KG1 (cell line): Measurements from ENCODE around the gene MSANTD1.

Experiments
- DNase-seq: peaks from one replicate; lab custom pipeline; 2025; lab: John Stamatoyannopoulos, UW

MSANTD1 gene

DNA sequence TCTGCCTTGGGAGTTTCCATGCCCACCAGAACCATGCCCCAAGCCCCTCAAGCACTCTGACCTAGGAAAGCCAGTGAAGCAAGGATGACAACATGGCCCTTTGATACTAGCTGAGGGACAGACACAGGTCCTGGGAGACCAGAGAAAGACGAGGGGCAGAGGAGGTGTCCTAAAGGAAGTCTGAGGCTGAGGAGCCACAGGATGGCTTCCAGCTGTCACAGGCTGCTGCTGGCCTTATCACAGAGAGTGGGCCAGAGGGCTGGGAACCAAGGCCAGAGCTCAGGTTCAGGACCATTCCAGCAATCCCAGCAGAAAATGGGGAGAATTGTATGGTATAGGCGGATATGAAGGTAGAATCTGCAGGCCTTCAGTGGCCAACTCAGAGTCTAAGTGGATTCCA lies 31.7 kb upstream of the MSANTD1 start:
- DNase-seq: no peak

DNA sequence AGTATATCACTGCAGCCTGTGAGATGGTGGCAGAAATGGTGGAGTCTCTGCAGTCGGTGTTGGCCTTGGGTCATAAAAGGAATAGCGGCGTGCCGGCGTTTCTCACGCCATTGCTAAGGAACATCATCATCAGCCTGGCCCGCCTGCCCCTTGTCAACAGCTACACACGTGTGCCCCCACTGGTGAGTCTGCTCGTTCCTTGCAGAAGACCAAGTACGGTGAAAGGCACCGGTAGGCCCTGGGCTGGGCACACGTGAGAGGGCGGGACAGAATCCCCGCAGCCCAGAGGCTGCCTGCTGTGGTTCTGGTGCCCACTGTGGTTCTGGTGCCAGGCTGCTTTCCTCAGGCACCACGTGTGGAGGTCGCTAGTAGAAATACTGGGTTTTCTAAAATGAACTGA lies 31.2 kb upstream of the MSANTD1 start:
- no peak for DNase-seq

DNA sequence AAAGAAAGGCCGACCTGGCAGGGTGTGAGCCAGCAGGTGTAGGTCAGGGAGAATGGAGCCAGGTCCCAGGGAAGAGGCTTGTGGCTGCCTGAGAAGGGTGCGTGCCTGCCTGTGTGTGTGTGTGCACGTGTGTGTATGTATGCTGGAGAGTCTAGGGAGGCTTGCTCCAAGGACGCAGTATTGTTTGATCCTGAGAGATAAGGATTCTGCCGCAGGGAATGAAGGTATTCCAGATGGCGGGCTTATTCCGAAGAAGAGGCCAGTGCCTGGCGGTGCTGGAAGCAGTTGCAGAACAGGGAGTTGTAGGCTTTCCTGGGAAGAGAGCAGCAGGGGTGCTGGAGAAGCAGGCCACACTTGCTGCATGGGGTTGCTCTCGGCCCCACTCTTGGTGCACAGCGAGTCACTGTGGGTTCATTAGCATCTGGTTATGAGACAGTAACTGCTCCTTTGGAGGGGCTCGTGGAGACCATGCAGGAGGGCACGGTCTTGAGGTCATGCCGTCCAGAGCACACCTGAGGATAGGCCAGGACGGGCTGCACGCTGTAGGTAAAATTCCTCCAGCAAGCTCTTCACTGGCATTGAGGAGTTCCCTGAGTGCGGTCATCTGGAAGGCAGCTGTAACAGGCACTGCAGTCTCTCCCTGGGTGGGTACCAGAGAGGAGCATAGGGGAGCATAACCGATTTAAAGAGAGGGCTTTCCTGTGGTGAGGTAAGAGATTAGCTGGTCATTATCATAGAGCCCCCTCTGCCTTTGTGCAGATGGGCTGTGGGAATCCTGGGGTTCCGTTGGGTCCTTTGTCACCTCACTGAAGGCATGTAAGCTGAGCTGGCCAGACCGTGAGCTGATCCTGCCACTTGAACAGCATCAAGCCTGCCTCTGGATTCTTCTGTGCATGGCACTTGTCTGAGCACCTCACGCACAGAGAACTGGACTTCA lies 29.9 kb upstream of the MSANTD1 start:
- no peak for DNase-seq

DNA sequence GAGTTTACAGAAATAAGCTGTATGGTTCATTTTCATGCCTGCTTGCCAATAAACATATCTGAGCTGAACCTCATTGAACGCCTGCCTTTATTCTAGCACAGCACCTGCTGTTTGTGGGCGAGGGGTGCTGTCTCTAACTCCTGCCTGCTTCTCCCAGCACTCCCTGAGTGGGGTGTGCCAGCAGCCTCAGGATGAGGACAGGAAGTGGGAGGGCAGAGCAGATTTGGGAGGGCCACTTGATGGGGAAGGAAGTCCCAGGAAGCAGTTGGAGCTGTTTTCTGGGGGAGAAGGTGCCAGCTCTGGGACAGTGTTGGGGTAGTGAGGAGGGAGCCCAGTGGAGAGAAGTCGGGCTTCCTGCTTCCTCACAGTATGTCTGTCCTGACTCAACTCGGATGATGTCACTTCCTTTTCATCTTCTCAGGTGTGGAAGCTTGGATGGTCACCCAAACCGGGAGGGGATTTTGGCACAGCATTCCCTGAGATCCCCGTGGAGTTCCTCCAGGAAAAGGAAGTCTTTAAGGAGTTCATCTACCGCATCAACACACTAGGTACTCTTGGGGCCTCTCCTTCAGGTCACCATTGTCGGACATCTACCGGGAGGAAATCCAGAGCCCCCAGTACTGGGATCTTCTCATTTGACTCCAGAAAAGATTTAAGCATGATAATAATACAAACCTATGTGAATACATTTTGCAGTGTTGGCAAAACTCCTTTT lies 29.0 kb upstream of the MSANTD1 start:
- DNase-seq: no peak

DNA sequence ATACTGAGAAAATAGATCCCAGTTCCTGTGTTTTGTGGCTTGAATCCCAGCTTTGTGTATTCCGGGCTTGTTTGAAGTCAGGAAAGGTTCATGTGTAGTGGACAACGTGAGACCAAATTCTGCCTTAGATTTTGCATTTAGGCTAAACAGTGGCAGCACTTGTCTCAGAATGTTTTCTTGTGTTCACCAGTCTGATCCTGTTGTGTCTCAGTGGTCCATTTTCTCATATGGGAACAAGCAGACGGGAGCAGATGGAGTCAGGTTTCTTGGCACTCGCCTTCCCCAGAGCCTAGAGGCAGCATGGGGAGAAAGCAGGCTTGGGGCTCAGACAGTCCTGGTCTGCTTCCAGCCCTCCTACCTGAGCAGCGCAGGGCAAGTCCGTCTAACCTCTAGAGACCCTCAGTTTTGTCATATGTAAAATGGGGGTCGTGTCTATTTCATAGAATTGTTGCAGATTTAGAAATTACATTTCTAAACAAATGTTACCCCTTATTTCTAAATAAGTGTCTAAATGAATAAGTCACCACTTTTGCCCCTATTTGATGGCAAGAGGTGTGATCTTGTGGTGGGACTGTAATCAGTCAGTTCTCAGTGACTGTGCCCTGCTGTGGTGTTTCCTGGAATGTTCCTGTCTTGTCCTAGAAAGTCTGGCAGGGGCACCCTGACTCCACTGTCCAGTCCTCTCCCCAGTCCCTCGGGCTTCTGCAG lies 28.3 kb upstream of the MSANTD1 start:
- no peak for DNase-seq

DNA sequence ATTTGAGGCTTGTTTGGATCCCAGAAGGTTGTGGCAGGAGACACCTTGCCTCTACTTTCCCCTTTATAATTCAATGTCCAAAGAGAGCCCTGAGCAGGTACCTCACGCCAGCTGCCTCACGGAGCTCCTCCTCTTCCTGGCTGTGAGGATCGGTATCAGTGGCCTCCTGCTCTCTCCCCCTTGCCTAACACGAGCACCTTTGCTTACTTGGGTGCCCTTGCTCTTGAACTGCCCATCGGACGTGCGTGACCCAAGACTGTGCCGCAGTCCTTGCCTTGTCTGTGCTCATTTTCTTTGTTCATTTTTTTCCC lies 27.8 kb upstream of the MSANTD1 start:
- no peak for DNase-seq

DNA sequence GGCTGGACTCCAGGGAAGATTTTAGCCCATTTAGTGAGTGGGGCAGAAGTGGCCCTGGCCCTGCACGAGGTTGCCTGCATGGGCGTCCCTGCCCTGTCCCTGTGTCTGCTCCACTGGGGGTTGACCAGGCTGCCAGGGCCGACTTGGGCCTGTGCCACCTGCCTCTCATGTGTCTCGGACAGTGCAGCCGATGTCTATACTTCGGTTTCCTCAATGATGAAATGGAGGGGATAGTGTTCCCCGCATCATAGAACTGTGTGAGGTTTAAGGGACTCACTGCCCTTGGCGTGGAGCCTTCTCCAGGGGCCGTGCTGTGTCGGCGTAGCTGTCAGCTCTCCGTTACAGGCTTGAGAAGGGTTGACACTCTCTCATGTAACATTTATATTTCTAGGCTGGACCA lies 27.0 kb upstream of the MSANTD1 start:
- DNase-seq: no peak

DNA sequence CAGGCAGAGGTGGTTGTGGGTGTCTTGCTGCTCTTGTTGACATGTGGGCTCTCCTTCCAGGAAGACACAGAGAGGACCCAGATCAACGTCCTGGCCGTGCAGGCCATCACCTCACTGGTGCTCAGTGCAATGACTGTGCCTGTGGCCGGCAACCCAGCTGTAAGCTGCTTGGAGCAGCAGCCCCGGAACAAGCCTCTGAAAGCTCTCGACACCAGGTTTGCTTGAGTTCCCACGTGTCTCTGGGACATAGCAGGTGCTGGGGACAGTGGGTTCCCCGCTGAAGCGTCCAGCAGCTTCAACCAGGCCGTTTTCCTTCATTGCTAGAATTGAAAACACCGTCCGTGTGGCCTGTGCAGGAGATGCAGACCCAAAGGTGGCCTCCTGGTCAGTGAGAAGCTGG lies 25.6 kb upstream of the MSANTD1 start:
- DNase-seq: no peak

DNA sequence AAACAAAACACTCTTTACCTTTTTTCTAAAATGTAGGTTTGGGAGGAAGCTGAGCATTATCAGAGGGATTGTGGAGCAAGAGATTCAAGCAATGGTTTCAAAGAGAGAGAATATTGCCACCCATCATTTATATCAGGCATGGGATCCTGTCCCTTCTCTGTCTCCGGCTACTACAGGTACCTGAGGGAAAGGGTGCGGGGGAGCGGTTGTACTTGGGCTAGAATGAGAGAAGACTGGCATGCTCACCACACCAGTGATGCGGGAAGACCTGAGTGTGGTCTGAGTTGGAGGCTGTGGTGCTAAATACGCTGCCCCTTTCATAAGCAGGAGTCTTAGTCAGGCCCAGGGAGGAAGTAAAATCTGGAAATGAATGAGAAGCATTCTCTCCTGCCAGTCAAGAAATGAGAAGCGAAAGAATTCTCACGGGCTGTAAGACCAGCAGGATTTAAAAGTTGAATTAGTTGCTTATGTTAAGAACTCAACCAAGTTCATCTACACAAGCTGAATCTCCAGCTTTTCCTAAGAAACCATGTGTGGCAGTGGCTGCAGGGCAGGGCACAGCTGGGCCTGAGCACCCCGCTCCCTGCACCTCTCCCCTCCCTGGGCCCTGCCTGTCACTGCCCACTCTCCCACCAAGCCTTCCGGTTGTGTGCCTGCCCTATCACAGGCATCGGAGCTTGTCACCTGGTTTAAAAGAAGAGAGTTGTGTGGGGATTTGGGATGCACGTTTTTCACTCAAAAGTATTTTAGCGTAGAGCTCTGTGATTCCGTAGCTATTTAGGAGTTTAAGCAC lies 24.8 kb upstream of the MSANTD1 start:
- DNase-seq: no peak

DNA sequence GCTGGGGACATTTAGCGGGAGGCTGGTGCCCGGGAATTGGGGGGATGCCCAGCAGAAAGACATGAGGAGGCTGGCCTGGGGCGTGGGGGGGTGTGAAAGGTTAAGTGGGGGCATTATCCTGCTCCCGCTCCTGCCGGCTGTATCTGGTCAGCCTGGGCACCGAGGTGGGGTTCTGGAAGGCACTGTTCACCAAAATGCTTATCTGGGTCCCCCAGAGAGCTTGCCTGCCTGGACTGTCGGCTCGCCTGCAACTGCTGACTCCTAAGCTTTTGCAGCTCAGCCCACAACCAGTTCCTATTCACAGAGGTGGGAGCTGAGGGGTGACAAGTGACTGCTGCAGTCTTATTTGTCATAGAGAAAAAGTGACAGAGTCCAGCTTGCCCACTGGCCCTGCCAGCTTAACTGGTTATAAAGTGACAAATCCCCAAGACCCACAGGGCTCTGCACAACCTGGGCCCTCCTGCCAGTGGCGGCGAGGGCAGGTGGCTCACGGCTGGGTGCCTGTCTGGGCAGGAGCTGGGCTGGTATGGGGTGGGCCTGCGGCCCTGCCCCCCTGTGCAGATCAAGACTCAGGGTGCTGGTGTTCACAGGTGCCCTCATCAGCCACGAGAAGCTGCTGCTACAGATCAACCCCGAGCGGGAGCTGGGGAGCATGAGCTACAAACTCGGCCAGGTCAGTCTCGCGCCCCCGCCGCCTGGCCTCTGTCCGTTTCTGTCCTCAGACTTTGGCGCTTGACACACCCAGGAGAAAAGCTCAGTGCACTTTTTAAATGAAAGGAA lies 23.7 kb upstream of the MSANTD1 start:
- DNase-seq: no peak

DNA sequence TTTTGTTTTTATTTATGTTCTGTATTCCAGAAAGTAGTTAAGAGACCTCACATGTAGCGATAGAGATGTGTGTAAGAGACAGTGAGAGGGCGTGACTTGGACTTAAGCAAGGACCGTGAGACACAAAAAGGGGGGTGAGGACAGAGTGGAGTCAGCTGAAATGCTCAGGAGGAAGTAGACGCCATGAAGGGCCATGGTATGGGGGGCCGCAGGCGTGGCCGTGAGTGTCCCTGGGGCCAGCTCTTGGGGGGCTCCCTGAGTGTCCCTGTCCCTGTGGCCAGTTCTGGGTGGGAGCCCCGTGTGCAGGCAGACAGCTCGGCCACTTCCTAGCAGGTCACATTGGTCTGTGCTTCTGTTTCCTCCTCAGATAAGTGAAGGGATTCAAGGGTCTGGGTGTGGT lies 23.0 kb upstream of the MSANTD1 start:
- no peak for DNase-seq

DNA sequence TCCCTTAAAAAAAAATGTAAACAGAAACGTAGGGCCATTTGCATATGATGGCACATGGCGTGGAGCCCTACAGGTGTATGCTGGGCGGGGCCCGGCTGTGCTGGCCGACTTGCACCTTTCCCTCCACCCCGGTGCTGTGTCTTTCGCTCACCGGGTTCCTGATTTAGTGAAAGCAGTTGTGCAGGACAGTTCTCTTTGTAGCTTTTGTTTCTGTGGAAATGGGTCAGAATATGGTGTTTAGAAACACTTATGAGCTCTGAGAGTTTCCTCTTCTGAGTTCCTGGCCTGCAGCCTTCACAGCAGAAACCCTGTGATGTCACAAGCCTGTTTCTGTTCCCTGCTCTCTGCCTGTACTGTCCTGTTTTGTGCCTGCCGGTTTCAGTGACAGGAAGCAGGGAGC lies 22.5 kb upstream of the MSANTD1 start:
- DNase-seq: no peak

DNA sequence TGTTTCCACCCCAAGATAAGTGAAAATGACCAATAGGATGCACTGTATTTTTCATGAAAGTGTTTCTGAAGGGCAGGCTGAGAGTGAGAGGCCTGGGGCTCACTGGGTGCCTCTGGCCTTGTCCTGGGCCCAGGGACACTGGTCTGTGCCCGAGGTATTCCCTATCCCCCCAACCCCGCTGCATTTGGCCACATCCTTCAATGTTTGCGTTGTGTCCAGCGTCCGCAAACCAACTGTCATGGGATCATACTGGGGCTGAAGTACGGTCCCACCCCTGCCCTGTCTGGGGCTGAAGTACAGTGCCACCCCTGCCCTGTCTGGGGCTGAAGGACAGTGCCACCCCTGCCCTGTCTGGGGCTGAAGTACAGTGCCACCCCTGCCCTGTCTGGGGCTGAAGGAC lies 22.0 kb upstream of the MSANTD1 start:
- no peak for DNase-seq

DNA sequence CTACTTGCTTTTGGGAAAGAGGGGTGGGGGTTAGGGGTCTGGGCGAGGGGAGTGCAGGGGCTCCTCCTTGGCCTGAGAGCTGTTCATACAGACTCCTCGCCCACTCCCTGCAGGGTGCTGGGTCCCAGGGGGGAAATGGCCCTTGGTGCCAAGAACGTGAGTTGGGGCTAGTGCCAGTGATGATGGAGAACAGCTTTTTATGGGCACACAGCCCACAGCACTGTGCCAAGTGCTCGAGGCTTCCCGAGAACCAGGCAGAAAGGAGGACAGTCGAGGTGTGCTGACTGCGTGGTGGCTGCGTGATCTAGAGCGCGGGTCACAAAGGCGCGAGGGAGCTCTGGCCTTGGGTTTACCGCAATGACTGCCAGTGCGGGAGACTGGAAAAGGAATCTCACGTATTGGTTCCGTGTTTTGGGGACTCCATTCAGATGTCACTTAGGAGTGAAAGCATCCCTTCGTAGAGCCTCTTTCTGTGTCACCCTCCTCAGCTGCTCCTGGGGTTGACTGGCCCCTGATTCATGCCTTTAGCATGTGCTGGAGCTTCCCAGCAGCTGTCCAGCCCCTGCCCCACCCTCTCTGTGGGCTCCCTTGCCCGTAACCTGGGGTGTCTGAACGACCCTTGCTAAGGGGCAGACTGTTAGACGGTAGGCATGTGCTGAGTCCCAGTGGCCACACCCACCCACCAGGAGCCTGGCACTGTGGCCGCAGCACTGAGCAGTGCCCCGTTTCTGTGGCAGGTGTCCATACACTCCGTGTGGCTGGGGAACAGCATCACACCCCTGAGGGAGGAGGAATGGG lies 20.9 kb upstream of the MSANTD1 start:
- DNase-seq: no peak

DNA sequence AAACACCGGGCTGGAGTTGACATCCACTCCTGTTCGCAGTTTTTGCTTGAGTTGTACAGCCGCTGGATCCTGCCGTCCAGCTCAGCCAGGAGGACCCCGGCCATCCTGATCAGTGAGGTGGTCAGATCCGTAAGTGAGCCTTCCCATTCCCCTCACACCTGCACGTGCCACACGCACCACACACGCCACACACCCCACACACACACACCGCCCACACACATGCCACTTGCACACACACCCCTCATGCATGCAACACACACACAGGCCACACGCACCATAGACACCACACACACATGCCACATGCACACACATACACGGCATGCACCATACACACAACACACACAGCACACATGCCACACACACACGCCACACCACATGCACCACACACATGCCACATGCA lies 20.1 kb upstream of the MSANTD1 start:
- DNase-seq: no peak

DNA sequence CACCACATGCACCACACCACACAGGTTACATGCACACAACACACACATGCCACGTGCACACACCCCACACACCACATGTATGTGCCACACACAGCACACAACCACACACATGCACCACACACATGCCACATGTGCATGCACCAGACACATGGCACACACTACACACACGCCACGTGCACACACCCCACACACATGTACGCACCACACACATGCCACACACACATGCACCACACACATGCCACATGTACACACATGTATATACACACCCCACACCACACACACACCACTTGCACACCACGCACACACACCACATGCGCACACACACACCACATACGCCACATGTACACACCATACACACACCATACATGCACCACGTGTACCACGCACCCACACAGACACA lies 19.6 kb upstream of the MSANTD1 start:
- no peak for DNase-seq

DNA sequence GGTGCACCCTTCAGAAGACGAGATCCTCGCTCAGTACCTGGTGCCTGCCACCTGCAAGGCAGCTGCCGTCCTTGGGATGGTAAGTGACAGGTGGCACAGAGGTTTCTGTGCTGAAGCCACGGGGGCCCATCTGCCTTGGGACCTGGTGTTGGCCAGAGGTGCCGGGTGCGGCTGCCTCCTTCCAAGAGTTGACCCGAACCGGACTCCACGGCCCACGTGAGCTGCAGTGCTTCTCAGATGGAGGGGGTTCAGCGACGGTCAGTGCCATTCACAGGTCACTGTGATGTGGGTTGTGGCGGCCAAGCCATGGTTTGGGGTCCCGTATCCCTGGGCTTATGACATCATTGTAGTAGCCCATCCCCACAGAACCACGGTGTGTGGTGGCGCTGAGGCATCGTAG lies 19.0 kb upstream of the MSANTD1 start:
- DNase-seq: no peak

DNA sequence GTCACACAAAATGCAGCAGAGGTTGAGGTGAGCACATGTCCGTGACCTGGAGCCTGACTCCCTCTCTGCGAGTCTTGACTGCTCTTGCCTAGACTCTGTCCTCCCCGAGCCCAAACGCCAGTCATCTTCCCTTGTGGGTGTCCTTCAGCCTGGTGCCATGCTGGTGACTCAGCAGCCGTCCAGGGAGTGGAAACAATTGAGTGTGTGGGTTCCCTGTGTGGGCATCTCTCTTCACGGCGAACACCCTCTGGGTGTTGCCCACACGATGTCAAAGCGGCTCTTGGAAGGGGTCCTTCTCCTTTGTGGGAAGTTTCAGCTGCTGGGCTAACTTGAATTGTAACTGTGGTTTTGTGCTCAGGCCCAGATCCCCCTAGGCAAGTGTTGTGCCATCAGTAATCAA lies 17.5 kb upstream of the MSANTD1 start:
- no peak for DNase-seq

DNA sequence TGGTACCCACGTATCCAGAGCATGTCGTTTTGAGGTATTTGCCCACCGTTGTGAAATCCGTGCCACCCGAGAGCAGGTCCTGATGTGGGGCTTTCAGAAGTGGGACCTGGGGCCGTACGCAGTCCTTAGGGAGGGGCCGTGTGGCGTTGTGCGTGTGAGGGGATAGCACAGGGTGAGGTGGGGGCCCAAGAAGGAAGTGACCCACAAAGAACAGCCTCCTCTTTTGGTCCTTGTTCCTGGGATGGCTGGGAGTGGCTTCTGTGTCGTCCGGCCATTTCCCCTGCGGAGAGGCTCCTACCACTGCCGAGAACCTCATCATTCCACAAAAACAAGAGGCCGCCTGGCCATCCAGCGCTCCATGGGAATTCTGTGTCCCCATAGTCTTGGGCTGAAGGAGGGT lies 17.0 kb upstream of the MSANTD1 start:
- DNase-seq: no peak

DNA sequence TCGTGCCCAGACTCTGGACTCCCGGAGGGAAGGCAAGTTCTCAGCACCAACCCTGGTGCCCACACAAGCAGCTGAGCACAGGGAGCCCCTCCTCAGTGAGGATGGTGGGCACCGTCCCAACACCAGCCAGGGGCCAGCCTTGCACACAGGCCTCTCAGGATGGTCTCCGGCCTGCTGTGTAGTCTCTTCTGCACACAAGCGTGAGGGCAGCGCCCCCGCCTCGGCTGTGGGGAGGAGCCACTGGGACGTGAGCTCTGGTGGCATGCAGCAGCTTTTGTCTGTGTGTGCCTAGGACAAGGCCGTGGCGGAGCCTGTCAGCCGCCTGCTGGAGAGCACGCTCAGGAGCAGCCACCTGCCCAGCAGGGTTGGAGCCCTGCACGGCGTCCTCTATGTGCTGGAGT lies 16.1 kb upstream of the MSANTD1 start:
- DNase-seq: no peak
